GM12801 (cell line): ENCODE data around the gene ILDR1.

Experiments used
- CTCF ChIP-seq: IDR thresholded peaks from one replicate; pipeline ENCODE4 v1.5.1; 2011; ENCODE audit warnings: control low read depth; ENCODE audit not compliant: insufficient read length; ENCODE audit errors: extremely low read depth

ILDR1 gene

GRCh38 chr3:122021811-122022401, at the start of gene ILDR1:
Gene ILDR1 (minus strand): TSS chr3:122022247. CDS start chr3:122022077, 170 bp downstream.
- TF ChIP-seq CTCF, result no peak

- TF ChIP-seq CTCF, result no peak
Measured at GRCh38 chr3:122067588-122068240, 45.7 kb upstream of the ILDR1 start.

- TF ChIP-seq CTCF, result no peak
Measured at GRCh38 chr3:122067214-122067550, 45.1 kb upstream of the ILDR1 start.

- TF ChIP-seq CTCF, result no peak
Measured at GRCh38 chr3:122066331-122067213, 44.5 kb upstream of the ILDR1 start.

GRCh38 chr3:122064326-122064725, 42.3 kb upstream of the ILDR1 start:
- TF ChIP-seq CTCF, result no peak

- TF ChIP-seq CTCF, result no peak
Measured at GRCh38 chr3:122063908-122064307, 41.9 kb upstream of the ILDR1 start.

- no peak for TF ChIP-seq CTCF
Measured at GRCh38 chr3:122060040-122060698, 38.1 kb upstream of the ILDR1 start.
